ENCODE results near the gene PODXL. TPM values are rescaled to one million over a fixed set of nuclear protein-coding genes. Genes with fewer than 3 reads are reported as not detected.

Gene PODXL
- total and polyA plus RNA-seq, 2 donors (not counting 1 experiment from before 2014, with no cell fraction given): 0.17 to 0.27 TPM

GRCh38 chr7:131495669-131496498, 60.5 kb downstream of the PODXL start:
- Histone ChIP-seq H3K9me3 (ENCODE audit: control insufficient read depth, insufficient read depth, low read depth, low read length) (no peaks in the 10 kb centered on the region), H2AFZ (ENCODE audit: low read length) (no peak overlapping the region), H3K4me2 (ENCODE audit: extremely low read depth, insufficient read depth, low read length) (no peak overlapping the region), H3K4me3 (replicated peaks in 1 of 4; ENCODE audit: control extremely low read depth in 1 of 4, insufficient read depth in 1 of 4, low read depth in 3 of 4, low read length in 4 of 4) (no peak overlapping the region), H3K79me2 (ENCODE audit: control insufficient read depth, insufficient read depth, low read length) (no peaks in the 10 kb centered on the region), H3K9ac (ENCODE audit: insufficient read depth, low read length) (no peak overlapping the region), H3K27me3 (ENCODE audit: control insufficient read depth, insufficient read depth, low read length) (no peaks in the 10 kb centered on the region), H3K27ac (ENCODE audit: insufficient read depth, low read length) (no peak overlapping the region), H4K20me1 (ENCODE audit: control insufficient read depth, extremely low read depth, insufficient read depth, low read length) (no peaks in the 10 kb centered on the region), H3K4me1 (ENCODE audit: control insufficient read depth, extremely low read depth, insufficient read depth, low read length) (no peaks in the 10 kb centered on the region), H3K36me3 (ENCODE audit: control insufficient read depth, insufficient read depth, low read length) (no peaks in the 10 kb centered on the region)
- TF ChIP-seq EZH2 (IDR thresholded peaks at IDR 0.05; ENCODE audit: low read length, missing control alignments) (no peak), CTCF (conservative IDR thresholded peaks at IDR 0.05 in 1 of 2, IDR thresholded peaks at IDR 0.05 in 1 of 2; ENCODE audit: low read depth in 1 of 2, low read length in 2 of 2) (no peak)
- no peak for DNase-seq (ENCODE audit: low read depth in 2 of 2)

GRCh38 chr7:131494182-131494581, 62.2 kb downstream of the PODXL start:
- Histone ChIP-seq H3K36me3 (ENCODE audit: control insufficient read depth, insufficient read depth, low read length) (no peaks in the 10 kb centered on the region), H3K4me2 (ENCODE audit: extremely low read depth, insufficient read depth, low read length) (no peak overlapping the region), H2AFZ (ENCODE audit: low read length) (no peak overlapping the region), H4K20me1 (ENCODE audit: control insufficient read depth, extremely low read depth, insufficient read depth, low read length) (no peaks in the 10 kb centered on the region), H3K4me1 (ENCODE audit: control insufficient read depth, extremely low read depth, insufficient read depth, low read length) (no peaks in the 10 kb centered on the region), H3K27ac (ENCODE audit: insufficient read depth, low read length) (no peak overlapping the region), H3K9ac (ENCODE audit: insufficient read depth, low read length) (no peak overlapping the region), H3K9me3 (ENCODE audit: control insufficient read depth, insufficient read depth, low read depth, low read length) (no peaks in the 10 kb centered on the region), H3K27me3 (ENCODE audit: control insufficient read depth, insufficient read depth, low read length) (no peaks in the 10 kb centered on the region), H3K79me2 (ENCODE audit: control insufficient read depth, insufficient read depth, low read length) (no peaks in the 10 kb centered on the region), H3K4me3 (replicated peaks in 1 of 4; ENCODE audit: control extremely low read depth in 1 of 4, insufficient read depth in 1 of 4, low read depth in 3 of 4, low read length in 4 of 4) (no peak overlapping the region)
- DNase-seq (ENCODE audit: low read depth in 2 of 2): no peak
- TF ChIP-seq EZH2 (IDR thresholded peaks at IDR 0.05; ENCODE audit: low read length, missing control alignments) (no peak), CTCF (conservative IDR thresholded peaks at IDR 0.05 in 1 of 2, IDR thresholded peaks at IDR 0.05 in 1 of 2; ENCODE audit: low read depth in 1 of 2, low read length in 2 of 2) (no peak)

GRCh38 chr7:131493581-131493980, 62.8 kb downstream of the PODXL start:
- Histone ChIP-seq H3K4me2 (ENCODE audit: extremely low read depth, insufficient read depth, low read length) (no peak overlapping the region), H3K9me3 (ENCODE audit: control insufficient read depth, insufficient read depth, low read depth, low read length) (no peaks in the 10 kb centered on the region), H3K4me1 (ENCODE audit: control insufficient read depth, extremely low read depth, insufficient read depth, low read length) (no peaks in the 10 kb centered on the region), H3K27ac (ENCODE audit: insufficient read depth, low read length) (no peak overlapping the region), H2AFZ (ENCODE audit: low read length) (no peak overlapping the region), H3K79me2 (ENCODE audit: control insufficient read depth, insufficient read depth, low read length) (no peaks in the 10 kb centered on the region), H3K4me3 (replicated peaks in 1 of 4; ENCODE audit: control extremely low read depth in 1 of 4, insufficient read depth in 1 of 4, low read depth in 3 of 4, low read length in 4 of 4) (no peak overlapping the region), H4K20me1 (ENCODE audit: control insufficient read depth, extremely low read depth, insufficient read depth, low read length) (no peaks in the 10 kb centered on the region), H3K9ac (ENCODE audit: insufficient read depth, low read length) (no peak overlapping the region), H3K36me3 (ENCODE audit: control insufficient read depth, insufficient read depth, low read length) (no peaks in the 10 kb centered on the region), H3K27me3 (ENCODE audit: control insufficient read depth, insufficient read depth, low read length) (no peaks in the 10 kb centered on the region)
- TF ChIP-seq EZH2 (IDR thresholded peaks at IDR 0.05; ENCODE audit: low read length, missing control alignments) (no peak), CTCF (conservative IDR thresholded peaks at IDR 0.05 in 1 of 2, IDR thresholded peaks at IDR 0.05 in 1 of 2; ENCODE audit: low read depth in 1 of 2, low read length in 2 of 2) (no peak)
- DNase-seq (ENCODE audit: low read depth in 2 of 2): no peak

Data from fibroblast of lung (primary cell).